Liver (tissue), 9 donors: Measurements from ENCODE around the gene OR6C3. TPM values are rescaled to one million over a fixed set of nuclear protein-coding genes. Genes with fewer than 3 reads are reported as not detected.

Experiments used
- DNase-seq: peaks from one replicate; pipeline ENCODE4 v3.0.0-alpha.2; 2017; ENCODE audit warnings: low spot score
- H3K27ac ChIP-seq, 2 donors: one replicate each; pipeline ENCODE4 v1.7.0; 2013; ENCODE audit warnings: inconsistent platforms in 2 of 2, low read length in 2 of 2, control low read depth in 1 of 2, low read depth in 1 of 2, mild to moderate bottlenecking in 1 of 2
- H3K27me3 ChIP-seq, 4 donors: one replicate each; pipeline versions ENCODE4 v1.6.1 to v1.7.0; 2013; ENCODE audit warnings: low read length in 3 of 4, inconsistent platforms in 1 of 4, mild to moderate bottlenecking in 1 of 4, moderate library complexity in 1 of 4; ENCODE audit not compliant: control insufficient read depth in 4 of 4, insufficient read depth in 4 of 4
- H3K36me3 ChIP-seq, 4 donors: one replicate each; pipeline versions ENCODE4 v1.6.1 to v1.7.0; 2013; ENCODE audit warnings: low read length in 3 of 4, mild to moderate bottlenecking in 3 of 4, low read depth in 1 of 4, moderate library complexity in 1 of 4; ENCODE audit not compliant: control insufficient read depth in 4 of 4, insufficient read depth in 3 of 4
- H3K4me1 ChIP-seq, 4 donors: one replicate each; pipeline versions ENCODE4 v1.6.1 to v1.7.0; 2013; ENCODE audit warnings: low read length in 3 of 4, mild to moderate bottlenecking in 3 of 4, moderate library complexity in 1 of 4; ENCODE audit not compliant: control insufficient read depth in 4 of 4, insufficient read depth in 4 of 4
- H3K4me3 ChIP-seq, 3 donors: one replicate each; pipeline versions ENCODE4 v1.6.1 to v1.7.0; 2013; ENCODE audit warnings: low read length in 3 of 3, control low read depth in 1 of 3, low read depth in 1 of 3, mild to moderate bottlenecking in 1 of 3
- H3K9ac ChIP-seq, 2 donors: one replicate each; pipeline ENCODE4 v1.7.0; 2013; ENCODE audit warnings: low read length in 2 of 2, mild to moderate bottlenecking in 2 of 2, moderate library complexity in 2 of 2, control low read depth in 1 of 2, low read depth in 1 of 2
- H3K9me3 ChIP-seq, 4 donors: one replicate each; pipeline versions ENCODE4 v1.6.1 to v1.7.0; 2013; ENCODE audit warnings: low read length in 3 of 4; ENCODE audit not compliant: control insufficient read depth in 4 of 4
- EGR1 ChIP-seq, 2 donors: IDR thresholded peaks; 2 replicates each; pipeline ENCODE4 v1.6.1; 2016 to 2018; ENCODE audit warnings: antibody characterized with exemption in 2 of 2, low read depth in 2 of 2
- FOXA1 ChIP-seq: IDR thresholded peaks from 2 replicates; pipeline ENCODE4 v1.6.1; 2016; ENCODE audit warnings: antibody characterized with exemption
- FOXA2 ChIP-seq: IDR thresholded peaks from 2 replicates; pipeline ENCODE4 v1.6.1; 2016; ENCODE audit warnings: antibody characterized with exemption
- HNF4A ChIP-seq, 2 donors: conservative IDR thresholded peaks; 2 replicates each; pipeline ENCODE4 v1.6.1; 2016; ENCODE audit warnings: antibody characterized with exemption in 2 of 2, mild to moderate bottlenecking in 2 of 2
- HNF4G ChIP-seq: IDR thresholded peaks from 2 replicates; pipeline ENCODE4 v1.6.1; 2016; ENCODE audit warnings: antibody characterized with exemption
- JUND ChIP-seq, 2 donors: IDR thresholded peaks; 2 replicates each; pipeline ENCODE4 v1.6.1; 2016; ENCODE audit warnings: antibody characterized with exemption in 2 of 2
- NR2F2 ChIP-seq: IDR thresholded peaks from 2 replicates; pipeline ENCODE4 v1.6.1; 2016; ENCODE audit warnings: antibody characterized with exemption
- RXRA ChIP-seq, 2 donors: IDR thresholded peaks; 2 replicates each; pipeline ENCODE4 v1.6.1; 2017 to 2018; ENCODE audit warnings: antibody characterized with exemption in 2 of 2, mild to moderate bottlenecking in 1 of 2
- SP1 ChIP-seq: IDR thresholded peaks from 2 replicates; pipeline ENCODE4 v1.6.1; 2018; ENCODE audit warnings: antibody characterized with exemption, mild to moderate bottlenecking
- TAF1 ChIP-seq: conservative IDR thresholded peaks from 2 replicates; pipeline ENCODE4 v1.6.1; 2016; ENCODE audit warnings: antibody characterized with exemption, mild to moderate bottlenecking
- YY1 ChIP-seq: IDR thresholded peaks from 2 replicates; pipeline ENCODE4 v1.6.1; 2016; ENCODE audit warnings: antibody characterized with exemption, mild to moderate bottlenecking
- WGBS: extraction: QIAGEN DNeasy Blood & Tissue Kit; methylation state at CpG from one replicate; pipeline ENCODE4 v1.1.7; 2013; 5-methylcytosine and 5-hydroxymethylcytosine counted together
- polyA plus RNA-seq, 2 donors: library from polyadenylated mRNA; stranded (reverse) in 1 of 2; unstranded in 1 of 2; fragments of 200-250 nt in 1 of 2; fragments of >200 nt in 1 of 2; fragmentation: Nextera tagmentation in 1 of 2; extraction: Ambion mirVana in 1 of 2; gene quantifications; one replicate each; pipeline versions ENCODE4 v1.2.1 to v1.2.3, GENCODE V29; 2013 to 2015
- total RNA-seq, 2 donors: library from RNA; depleted of rRNA; stranded (reverse); fragments of >200 nt; gene quantifications; one replicate each; pipeline ENCODE4 v1.2.3, GENCODE V29; 2014
- TF ChIP-seq, protein P1 (sequence below): fragments of 150-350 bp; IDR thresholded peaks from 2 replicates; pipeline ENCODE4 v1.5.1; 2017; ENCODE audit warnings: improper control_type of control experiment, low read depth, low read length; ENCODE audit not compliant: missing input control
- TF ChIP-seq, protein P2 (sequence below): IDR thresholded peaks from 2 replicates; pipeline ENCODE4 v1.6.1; 2016; ENCODE audit warnings: antibody characterized with exemption
- TF ChIP-seq, protein P3 (sequence below): IDR thresholded peaks from 2 replicates; pipeline ENCODE4 v1.6.1; 2016; ENCODE audit warnings: antibody characterized with exemption
- TF ChIP-seq, protein P4 (sequence below): IDR thresholded peaks from 2 replicates; pipeline ENCODE4 v1.6.1; 2016; ENCODE audit warnings: antibody characterized with exemption, mild to moderate bottlenecking
- donor health status: healthy.
- donor health status: healthy.
- donor health status: healthy.
- donor health status: healthy.
- donor health status: healthy.

OR6C3 gene
- total RNA-seq (not detected), polyA plus RNA-seq (not detected)

DNA sequence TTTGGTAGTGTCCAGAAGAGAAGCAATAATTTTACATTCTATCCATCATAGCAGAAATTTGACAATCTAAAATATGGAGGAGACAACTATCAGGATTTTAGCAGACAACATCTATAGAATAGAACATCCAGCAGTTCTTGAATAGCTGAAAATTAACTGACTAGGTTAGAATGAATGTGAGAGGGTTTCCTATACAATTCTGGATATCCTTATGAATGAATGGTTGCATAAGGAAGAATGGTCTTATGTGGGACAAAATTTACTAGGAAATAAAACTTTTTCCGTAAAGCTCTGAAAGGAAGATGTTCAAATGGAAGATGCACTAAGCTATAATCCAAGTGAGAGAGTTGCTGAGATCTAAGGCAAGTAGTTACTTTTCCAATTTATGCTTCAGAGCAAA lies at the start of gene OR6C3:
Gene OR6C3 (plus strand): TSS at position 301 of the 400 bp plus-strand sequence. CDS start 955 bp downstream, outside the sequence.
- Histone ChIP-seq H3K9ac (no peak within 1 kb of the TSS), H3K27me3 (peaks cover 0 to 4% (median 0%) of the 10 kb centered on the region in 4 donors), H3K27ac (no peak within 1 kb of the TSS), H3K4me1 (no peaks in the 10 kb centered on the region), H3K9me3 (no peaks in the 10 kb centered on the region), H3K36me3 (no peaks in the 10 kb centered on the region), H3K4me3 (no peak within 1 kb of the TSS)
- TF ChIP-seq, protein P1, sequence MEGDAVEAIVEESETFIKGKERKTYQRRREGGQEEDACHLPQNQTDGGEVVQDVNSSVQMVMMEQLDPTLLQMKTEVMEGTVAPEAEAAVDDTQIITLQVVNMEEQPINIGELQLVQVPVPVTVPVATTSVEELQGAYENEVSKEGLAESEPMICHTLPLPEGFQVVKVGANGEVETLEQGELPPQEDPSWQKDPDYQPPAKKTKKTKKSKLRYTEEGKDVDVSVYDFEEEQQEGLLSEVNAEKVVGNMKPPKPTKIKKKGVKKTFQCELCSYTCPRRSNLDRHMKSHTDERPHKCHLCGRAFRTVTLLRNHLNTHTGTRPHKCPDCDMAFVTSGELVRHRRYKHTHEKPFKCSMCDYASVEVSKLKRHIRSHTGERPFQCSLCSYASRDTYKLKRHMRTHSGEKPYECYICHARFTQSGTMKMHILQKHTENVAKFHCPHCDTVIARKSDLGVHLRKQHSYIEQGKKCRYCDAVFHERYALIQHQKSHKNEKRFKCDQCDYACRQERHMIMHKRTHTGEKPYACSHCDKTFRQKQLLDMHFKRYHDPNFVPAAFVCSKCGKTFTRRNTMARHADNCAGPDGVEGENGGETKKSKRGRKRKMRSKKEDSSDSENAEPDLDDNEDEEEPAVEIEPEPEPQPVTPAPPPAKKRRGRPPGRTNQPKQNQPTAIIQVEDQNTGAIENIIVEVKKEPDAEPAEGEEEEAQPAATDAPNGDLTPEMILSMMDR: no peak
- TF ChIP-seq FOXA1 (no peak), HNF4G (no peak), HNF4A (conservative IDR thresholded peaks at IDR 0.05) (no peak), NR2F2 (no peak), EGR1 (IDR thresholded peaks at IDR 0.05; ENCODE audit: low read depth in 2 of 2) (no peak), FOXA2 (no peak), RXRA (IDR thresholded peaks at IDR 0.05) (no peak), JUND (IDR thresholded peaks at IDR 0.05) (no peak)
- TF ChIP-seq, protein P2, sequence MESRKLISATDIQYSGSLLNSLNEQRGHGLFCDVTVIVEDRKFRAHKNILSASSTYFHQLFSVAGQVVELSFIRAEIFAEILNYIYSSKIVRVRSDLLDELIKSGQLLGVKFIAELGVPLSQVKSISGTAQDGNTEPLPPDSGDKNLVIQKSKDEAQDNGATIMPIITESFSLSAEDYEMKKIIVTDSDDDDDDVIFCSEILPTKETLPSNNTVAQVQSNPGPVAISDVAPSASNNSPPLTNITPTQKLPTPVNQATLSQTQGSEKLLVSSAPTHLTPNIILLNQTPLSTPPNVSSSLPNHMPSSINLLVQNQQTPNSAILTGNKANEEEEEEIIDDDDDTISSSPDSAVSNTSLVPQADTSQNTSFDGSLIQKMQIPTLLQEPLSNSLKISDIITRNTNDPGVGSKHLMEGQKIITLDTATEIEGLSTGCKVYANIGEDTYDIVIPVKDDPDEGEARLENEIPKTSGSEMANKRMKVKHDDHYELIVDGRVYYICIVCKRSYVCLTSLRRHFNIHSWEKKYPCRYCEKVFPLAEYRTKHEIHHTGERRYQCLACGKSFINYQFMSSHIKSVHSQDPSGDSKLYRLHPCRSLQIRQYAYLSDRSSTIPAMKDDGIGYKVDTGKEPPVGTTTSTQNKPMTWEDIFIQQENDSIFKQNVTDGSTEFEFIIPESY: no peak
- TF ChIP-seq, protein P3, sequence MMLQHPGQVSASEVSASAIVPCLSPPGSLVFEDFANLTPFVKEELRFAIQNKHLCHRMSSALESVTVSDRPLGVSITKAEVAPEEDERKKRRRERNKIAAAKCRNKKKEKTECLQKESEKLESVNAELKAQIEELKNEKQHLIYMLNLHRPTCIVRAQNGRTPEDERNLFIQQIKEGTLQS: no peak
- TF ChIP-seq, protein P4, sequence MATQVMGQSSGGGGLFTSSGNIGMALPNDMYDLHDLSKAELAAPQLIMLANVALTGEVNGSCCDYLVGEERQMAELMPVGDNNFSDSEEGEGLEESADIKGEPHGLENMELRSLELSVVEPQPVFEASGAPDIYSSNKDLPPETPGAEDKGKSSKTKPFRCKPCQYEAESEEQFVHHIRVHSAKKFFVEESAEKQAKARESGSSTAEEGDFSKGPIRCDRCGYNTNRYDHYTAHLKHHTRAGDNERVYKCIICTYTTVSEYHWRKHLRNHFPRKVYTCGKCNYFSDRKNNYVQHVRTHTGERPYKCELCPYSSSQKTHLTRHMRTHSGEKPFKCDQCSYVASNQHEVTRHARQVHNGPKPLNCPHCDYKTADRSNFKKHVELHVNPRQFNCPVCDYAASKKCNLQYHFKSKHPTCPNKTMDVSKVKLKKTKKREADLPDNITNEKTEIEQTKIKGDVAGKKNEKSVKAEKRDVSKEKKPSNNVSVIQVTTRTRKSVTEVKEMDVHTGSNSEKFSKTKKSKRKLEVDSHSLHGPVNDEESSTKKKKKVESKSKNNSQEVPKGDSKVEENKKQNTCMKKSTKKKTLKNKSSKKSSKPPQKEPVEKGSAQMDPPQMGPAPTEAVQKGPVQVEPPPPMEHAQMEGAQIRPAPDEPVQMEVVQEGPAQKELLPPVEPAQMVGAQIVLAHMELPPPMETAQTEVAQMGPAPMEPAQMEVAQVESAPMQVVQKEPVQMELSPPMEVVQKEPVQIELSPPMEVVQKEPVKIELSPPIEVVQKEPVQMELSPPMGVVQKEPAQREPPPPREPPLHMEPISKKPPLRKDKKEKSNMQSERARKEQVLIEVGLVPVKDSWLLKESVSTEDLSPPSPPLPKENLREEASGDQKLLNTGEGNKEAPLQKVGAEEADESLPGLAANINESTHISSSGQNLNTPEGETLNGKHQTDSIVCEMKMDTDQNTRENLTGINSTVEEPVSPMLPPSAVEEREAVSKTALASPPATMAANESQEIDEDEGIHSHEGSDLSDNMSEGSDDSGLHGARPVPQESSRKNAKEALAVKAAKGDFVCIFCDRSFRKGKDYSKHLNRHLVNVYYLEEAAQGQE: no peak
- 94% methylated on average over 1 of the region's 1 CpG for WGBS
- no peak for DNase-seq

DNA sequence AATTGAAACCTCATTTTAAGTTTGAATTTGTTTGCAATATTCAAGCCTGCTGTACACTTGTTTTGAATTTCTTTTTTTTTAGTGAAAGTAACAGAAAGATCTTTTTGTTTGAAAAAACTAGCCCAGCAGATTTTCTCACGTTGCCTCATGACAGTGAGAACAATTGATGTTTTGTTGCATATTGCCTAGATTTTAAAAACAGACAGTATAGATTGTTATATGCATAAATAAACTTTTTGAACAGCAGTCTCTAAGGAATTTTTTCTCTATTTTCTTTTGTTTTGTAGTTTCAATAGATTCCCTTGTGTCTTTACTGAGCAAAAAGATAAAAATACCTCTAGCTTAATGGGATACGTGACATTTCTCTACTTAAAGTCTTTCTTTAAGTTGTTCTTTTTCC lies 49.6 kb upstream of the OR6C3 start:
- Histone ChIP-seq H3K4me1 (no peaks in the 10 kb centered on the region), H3K9me3 (peaks cover 0 to 2% (median 0%) of the 10 kb centered on the region in 4 donors), H3K27me3 (peaks cover 0 to 8% (median 1%) of the 10 kb centered on the region in 4 donors), H3K36me3 (no peaks in the 10 kb centered on the region), H3K27ac (no peak overlapping the region), H3K4me3 (no peak overlapping the region), H3K9ac (no peak overlapping the region)
- WGBS: 71% methylated on average over 2 of the region's 2 CpGs
- DNase-seq: no peak
- TF ChIP-seq, protein P4: no peak
- TF ChIP-seq TAF1: no peak
- TF ChIP-seq YY1: no peak
- no peak for TF ChIP-seq SP1
- TF ChIP-seq HNF4G: no peak
- no peak for TF ChIP-seq EGR1 (IDR thresholded peaks at IDR 0.05; ENCODE audit: low read depth in 2 of 2)
- no peak for TF ChIP-seq FOXA2
- no peak for TF ChIP-seq JUND (IDR thresholded peaks at IDR 0.05)
- TF ChIP-seq, protein P3: no peak
- TF ChIP-seq, protein P1: no peak
